Ovary (tissue), 3 donors: Measurements from ENCODE around the gene STYX.

ENCODE experiments used
- EP300 ChIP-seq: sonication (generic); formaldehyde crosslinking; IDR thresholded peaks from one replicate; pipeline ENCODE4 v1.6.1; 2017; ENCODE audit warnings: antibody characterized with exemption
- POLR2A ChIP-seq: fragments of 450-650 bp; IDR thresholded peaks from one replicate; pipeline ENCODE4 v1.6.1; 2017; ENCODE audit warnings: antibody characterized with exemption, mild to moderate bottlenecking, moderate library complexity
- TF ChIP-seq, protein P1 (sequence below), 3 donors: fragments of 450-650 bp in 2 of 3; fragments of 200-600 bp in 1 of 3; IDR thresholded peaks; one replicate each; pipeline versions ENCODE4 v1.5.1 to v1.8.0; 2016 to 2022; ENCODE audit warnings: antibody characterized with exemption in 3 of 3, mild to moderate bottlenecking in 1 of 3
- donor health status: DM: no; HTN: no; CAD: no.

DNA sequence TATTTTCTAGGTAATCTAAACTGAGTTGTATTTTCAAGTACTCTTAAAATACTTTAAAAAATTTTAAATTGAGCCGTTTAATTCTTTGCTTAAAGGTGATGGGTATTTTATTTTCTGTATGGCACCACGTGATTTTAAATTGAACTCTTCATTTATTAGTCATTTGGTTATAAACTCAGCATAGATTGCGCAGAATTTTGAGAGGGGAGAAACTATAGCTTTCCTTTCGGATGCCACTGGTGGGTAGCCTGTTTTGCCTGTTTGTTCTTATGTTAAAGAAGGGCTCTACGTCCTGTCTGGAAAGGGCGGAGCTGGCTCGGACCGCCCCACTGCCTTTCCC lies 411 bp upstream of the STYX start:
- TF ChIP-seq POLR2A (no peak), EP300 (no peak)
- TF ChIP-seq, protein P1, sequence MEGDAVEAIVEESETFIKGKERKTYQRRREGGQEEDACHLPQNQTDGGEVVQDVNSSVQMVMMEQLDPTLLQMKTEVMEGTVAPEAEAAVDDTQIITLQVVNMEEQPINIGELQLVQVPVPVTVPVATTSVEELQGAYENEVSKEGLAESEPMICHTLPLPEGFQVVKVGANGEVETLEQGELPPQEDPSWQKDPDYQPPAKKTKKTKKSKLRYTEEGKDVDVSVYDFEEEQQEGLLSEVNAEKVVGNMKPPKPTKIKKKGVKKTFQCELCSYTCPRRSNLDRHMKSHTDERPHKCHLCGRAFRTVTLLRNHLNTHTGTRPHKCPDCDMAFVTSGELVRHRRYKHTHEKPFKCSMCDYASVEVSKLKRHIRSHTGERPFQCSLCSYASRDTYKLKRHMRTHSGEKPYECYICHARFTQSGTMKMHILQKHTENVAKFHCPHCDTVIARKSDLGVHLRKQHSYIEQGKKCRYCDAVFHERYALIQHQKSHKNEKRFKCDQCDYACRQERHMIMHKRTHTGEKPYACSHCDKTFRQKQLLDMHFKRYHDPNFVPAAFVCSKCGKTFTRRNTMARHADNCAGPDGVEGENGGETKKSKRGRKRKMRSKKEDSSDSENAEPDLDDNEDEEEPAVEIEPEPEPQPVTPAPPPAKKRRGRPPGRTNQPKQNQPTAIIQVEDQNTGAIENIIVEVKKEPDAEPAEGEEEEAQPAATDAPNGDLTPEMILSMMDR (IDR thresholded peaks at IDR 0.05): no peak
